ENCODE data around the gene TCF3. TPM values are rescaled to one million over a fixed set of nuclear protein-coding genes. Genes with fewer than 3 reads are reported as not detected.
A peak's percentile ranks its signal among the peaks of the same experiment; 100 is the strongest.

The TCF3 gene
- total and polyA plus RNA-seq, 10 of the 15 experiments (the other 5 are each of a cell fraction or from before 2014, with no cell fraction given), result 6.7 to 282 (median 70.7) TPM

DNA sequence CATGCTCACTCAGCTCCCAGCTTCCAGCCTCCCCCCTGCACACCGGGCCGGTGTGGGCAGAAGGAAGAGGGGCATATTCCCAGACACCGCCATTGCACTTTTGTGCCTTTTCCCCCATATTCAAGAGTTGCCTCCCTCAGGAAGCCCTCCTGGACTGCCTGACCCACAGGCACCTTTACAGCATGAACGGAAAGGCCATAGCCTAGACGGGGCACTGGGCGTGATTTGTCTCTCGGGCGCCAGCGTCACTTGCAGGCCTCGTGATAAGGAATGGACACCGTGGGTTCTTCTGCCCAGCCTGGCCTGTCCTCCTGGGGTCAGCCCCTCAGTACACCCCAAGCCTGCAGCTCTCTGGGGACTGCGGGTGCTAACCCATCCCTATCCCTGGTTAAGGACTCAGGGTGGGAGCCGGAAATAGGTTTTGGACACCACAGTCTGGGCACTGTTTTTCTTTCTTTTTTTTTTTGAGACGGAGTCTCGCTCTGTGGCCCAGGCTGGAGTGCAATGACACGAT, 46.2 kb downstream of the TCF3 start (continued):
- TF ChIP-seq, protein P1, sequence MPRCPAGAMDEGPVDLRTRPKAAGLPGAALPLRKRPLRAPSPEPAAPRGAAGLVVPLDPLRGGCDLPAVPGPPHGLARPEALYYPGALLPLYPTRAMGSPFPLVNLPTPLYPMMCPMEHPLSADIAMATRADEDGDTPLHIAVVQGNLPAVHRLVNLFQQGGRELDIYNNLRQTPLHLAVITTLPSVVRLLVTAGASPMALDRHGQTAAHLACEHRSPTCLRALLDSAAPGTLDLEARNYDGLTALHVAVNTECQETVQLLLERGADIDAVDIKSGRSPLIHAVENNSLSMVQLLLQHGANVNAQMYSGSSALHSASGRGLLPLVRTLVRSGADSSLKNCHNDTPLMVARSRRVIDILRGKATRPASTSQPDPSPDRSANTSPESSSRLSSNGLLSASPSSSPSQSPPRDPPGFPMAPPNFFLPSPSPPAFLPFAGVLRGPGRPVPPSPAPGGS (IDR thresholded peaks at IDR 0.05; ENCODE audit: borderline replicate concordance, insufficient read depth, low read depth, low read length, poor library complexity, severe bottlenecking), result no peak
- no peak for TF ChIP-seq WRNIP1 (IDR thresholded peaks at IDR 0.05; ENCODE audit: borderline replicate concordance, low read depth, low read length)

DNA sequence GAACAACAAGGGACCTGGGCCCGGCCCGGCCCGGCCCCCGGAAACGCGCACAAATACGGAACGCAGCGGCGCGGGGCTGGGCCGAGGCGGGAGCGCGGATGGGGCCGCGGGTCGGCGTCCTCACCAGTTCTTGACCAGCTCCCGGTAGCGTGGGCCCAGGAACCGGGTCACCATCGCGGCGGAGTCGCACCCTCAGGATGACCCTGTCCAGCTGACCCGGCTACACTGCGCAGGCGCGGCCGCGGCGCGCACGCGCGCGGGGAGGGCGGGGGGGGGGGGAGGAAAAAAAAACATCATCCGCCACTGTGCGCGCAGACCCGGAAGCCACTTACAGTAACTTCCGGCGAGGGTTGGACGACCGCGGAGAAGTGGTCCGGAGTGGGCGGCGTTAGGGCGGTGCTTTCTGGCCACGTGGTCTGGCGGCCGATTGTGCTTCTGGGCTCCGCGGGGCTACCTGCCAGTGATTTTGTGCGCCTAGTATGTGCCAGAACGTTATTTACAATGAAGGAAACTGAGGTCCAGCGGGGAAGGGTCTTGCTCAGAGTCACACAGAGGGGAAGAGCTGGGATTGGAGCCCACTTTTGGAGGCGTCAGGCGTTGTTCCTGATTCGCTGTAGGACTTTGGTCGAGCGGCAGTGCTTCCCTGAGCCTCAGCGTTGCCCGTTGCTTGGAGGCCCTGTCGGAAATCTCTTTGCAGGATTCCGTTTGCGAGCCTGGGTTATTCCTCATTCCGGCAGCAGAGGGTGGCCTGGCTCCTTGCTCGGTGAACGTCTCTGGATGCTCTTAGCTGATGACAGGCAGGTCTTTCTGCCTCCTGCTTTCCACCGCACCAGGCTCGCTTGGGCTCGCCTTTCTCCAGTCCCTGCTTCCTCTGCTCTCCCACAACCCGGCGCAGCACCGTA, 46.9 kb downstream of the TCF3 start, which contains the start of gene UQCR11:
Gene UQCR11 (minus strand): TSS at position 227 of the 902 bp plus-strand sequence. CDS start 53 bp downstream, at position 174.
- DNase-seq (ENCODE audit: low read depth, low spot score) (peak; percentile 80), FAIRE-seq (peak; percentile 97), ATAC-seq (peak; percentile 96)
- Histone ChIP-seq H3K36me3 (ENCODE audit: control insufficient read depth in 2 of 2, insufficient read depth in 2 of 2, low read length in 1 of 2) (peaks cover 0 to 2% of the 10 kb centered on the region in 2 experiments; a peak in 3 of 4 replicates), H3K4me2 (ENCODE audit: control insufficient read depth, insufficient read depth) (peak within 1 kb of the TSS; percentile 98), H3K4me3 (peak within 1 kb of the TSS; percentile 91), H3K4me1 (ENCODE audit: control insufficient read depth, insufficient read depth, low read length) (peaks cover 9% of the 10 kb centered on the region), H2AFZ (ENCODE audit: control insufficient read depth, low read depth, low read length) (peak within 1 kb of the TSS; percentile 96), H3K9me3 (replicated peaks; ENCODE audit: control insufficient read depth, insufficient read depth, low read length) (no peaks in the 10 kb centered on the region), H3K27ac (ENCODE audit: control insufficient read depth, insufficient read depth) (peak within 1 kb of the TSS; percentile 83), H3K27me3 (replicated peaks in 1 of 2; ENCODE audit: control insufficient read depth in 2 of 2, insufficient read depth in 2 of 2, low read length in 1 of 2) (no peaks in the 10 kb centered on the region), H4K20me1 (ENCODE audit: control insufficient read depth, insufficient read depth) (no peaks in the 10 kb centered on the region), H3K9ac (ENCODE audit: control insufficient read depth, insufficient read depth, low read length) (peak within 1 kb of the TSS; percentile 93), H3K79me2 (ENCODE audit: control insufficient read depth, insufficient read depth, low read length) (peaks cover 31% of the 10 kb centered on the region)
- SMC1A ChIA-PET (ENCODE audit: uncharacterized antibody, unreplicated experiment), result interaction anchor here (0.6 to 2.4 kb wide), 5 partner anchors 12 to 67 kb away, joined by 3 to 11 read pairs (median 6); partner anchors contain the start of genes MBD3 and TCF3
- CTCF ChIA-PET, result interaction anchor here (0.6 to 2.1 kb wide), 6 partner anchors 12 to 221 kb away, joined by 3 to 8 read pairs (median 4); partner anchors contain the start of gene MBD3
- intact Hi-C loops (cut with micrococcal nuclease; ENCODE audit: unreplicated experiment) (loop anchor here (5.0 kb wide), 2 partner anchors 42 to 67 kb away; no protein-coding TSS in a partner anchor), in situ Hi-C loops (cut with MboI) (loop anchor here (5.0 kb wide), 1 partner anchor 42 kb away; no protein-coding TSS in a partner anchor)
- POLR2A ChIA-PET, result interaction anchor here (0.9 to 3.2 kb wide), 4 partner anchors 12 to 66 kb away, joined by 3 to 19 read pairs (median 3); partner anchors contain the start of genes MBD3 and TCF3
- RAD21 ChIA-PET (ENCODE audit: unreplicated experiment), result interaction anchor here (0.9 to 2.0 kb wide), 8 partner anchors 12 to 67 kb away, joined by 3 to 8 read pairs (median 4); no protein-coding TSS in a partner anchor
- under 1% methylated on average over 77 of the region's 79 CpGs for WGBS (ENCODE audit: insufficient coverage, insufficient replicate concordance, low lambda C conversion rate, missing lambda C conversion rate)
- no TSS peak for BruUV-seq (replicated peaks)
- 0 out of 2 replicates have a peak, but pooled peaks have one; percentile 10 for TF ChIP-seq HCFC1 (IDR thresholded peaks at IDR 0.05; ENCODE audit: low read length)
- 0 out of 2 replicates have a peak, but pooled peaks have one; percentile 10 for TF ChIP-seq PAX5 (IDR thresholded peaks at IDR 0.05; ENCODE audit: borderline replicate concordance, low read depth, low read length)
- no peak for TF ChIP-seq ZNF274 (IDR thresholded peaks at IDR 0.05; ENCODE audit: insufficient read depth, insufficient read length)
- TF ChIP-seq, protein P2, sequence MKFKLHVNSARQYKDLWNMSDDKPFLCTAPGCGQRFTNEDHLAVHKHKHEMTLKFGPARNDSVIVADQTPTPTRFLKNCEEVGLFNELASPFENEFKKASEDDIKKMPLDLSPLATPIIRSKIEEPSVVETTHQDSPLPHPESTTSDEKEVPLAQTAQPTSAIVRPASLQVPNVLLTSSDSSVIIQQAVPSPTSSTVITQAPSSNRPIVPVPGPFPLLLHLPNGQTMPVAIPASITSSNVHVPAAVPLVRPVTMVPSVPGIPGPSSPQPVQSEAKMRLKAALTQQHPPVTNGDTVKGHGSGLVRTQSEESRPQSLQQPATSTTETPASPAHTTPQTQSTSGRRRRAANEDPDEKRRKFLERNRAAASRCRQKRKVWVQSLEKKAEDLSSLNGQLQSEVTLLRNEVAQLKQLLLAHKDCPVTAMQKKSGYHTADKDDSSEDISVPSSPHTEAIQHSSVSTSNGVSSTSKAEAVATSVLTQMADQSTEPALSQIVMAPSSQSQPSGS (IDR thresholded peaks at IDR 0.05; ENCODE audit: low read length), result no peak
- TF ChIP-seq RELA (IDR thresholded peaks at IDR 0.05; ENCODE audit: borderline replicate concordance, partially characterized antibody), result peak; percentile 16
- peak; percentile 57; the same call in 1 of the 2 replicates for TF ChIP-seq NFYB (IDR thresholded peaks at IDR 0.05; ENCODE audit: insufficient read depth, low read depth, low read length)
- TF ChIP-seq BHLHE40 (IDR thresholded peaks at IDR 0.05; ENCODE audit: borderline replicate concordance in 1 of 2, low read depth in 2 of 2, low read length in 1 of 2), result peak in 1 of 2 experiments; percentile 30; a peak in 1 of 4 replicates
- TF ChIP-seq POLR2AphosphoS5 (IDR thresholded peaks at IDR 0.05; ENCODE audit: low read length), result peak; percentile 45; the same call in 1 of the 2 replicates
- TF ChIP-seq IRF3 (IDR thresholded peaks at IDR 0.05), result no peak
- TF ChIP-seq SMARCA5 (IDR thresholded peaks at IDR 0.05), result no peak; the same call in 1 of the 2 replicates
- peak; percentile 77 for TF ChIP-seq SIN3A (IDR thresholded peaks at IDR 0.05; ENCODE audit: low read depth, low read length)

All from GM12878 (cell line).